ENCODE data around the gene HOMER2.

DNA sequence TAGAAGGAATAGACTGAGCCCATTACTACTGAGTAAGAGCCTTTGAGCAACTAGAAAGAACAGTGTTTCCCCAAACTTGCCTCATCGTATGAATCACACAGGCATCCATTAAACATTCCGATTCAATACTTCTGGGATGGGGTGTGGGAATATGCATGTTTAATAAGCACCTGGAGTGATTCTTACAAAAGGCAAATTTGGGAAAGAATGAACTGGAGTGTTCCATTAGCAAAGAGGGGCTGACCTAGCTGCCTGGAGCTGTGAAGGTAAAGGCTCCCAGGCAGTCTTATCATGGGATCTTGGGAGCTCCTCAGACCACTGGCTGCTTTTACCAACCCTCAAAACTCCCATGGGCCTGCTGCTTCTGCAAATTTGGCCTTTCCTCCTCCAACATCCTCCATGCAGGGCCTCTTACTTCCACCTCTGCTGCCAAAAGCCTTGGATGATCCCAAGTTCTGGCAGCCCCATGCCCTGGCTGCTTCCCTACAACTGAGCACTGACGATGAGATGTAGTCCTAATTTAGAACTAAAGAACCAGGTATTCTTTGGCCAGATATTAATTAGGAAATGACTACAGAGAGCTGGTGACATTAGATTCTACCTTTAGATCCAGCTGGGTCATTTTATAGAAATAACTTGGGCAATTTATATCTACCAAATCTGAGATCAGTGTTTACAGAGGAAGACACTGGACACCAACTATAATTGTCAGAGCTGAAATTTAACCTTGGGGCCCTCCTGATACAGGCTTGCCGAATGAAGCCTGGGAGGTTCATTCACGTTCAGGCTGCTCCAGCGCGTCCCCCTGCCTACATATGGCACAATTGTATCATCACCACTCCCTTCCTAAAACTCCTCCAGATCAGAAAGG, 11.2 kb upstream of the HOMER2 start:
- TF ChIP-seq GATA2 (IDR thresholded peaks at IDR 0.05; ENCODE audit: low read depth, low read length), result no peak
- no peak for TF ChIP-seq GATA3 (IDR thresholded peaks at IDR 0.05; ENCODE audit: low read depth, low read length)
